HepG2 (cell line): ENCODE measurements around the gene SLC38A9. TPM values are rescaled to one million over a fixed set of nuclear protein-coding genes. Genes with fewer than 3 reads are reported as not detected.

ENCODE experiments used
- CREM ChIP-seq, 2 experiments: sonication (generic) in 1 of 2; formaldehyde crosslinking in 1 of 2; IDR thresholded peaks; 2 replicates each; pipeline versions ENCODE4 v1.4.0 to v1.6.1; 2016 to 2020; ENCODE audit warnings: antibody characterized with exemption in 1 of 2, mild to moderate bottlenecking in 1 of 2, missing genetic modification reagents in 1 of 2
- CTCF ChIP-seq: sonication (generic); formaldehyde crosslinking; IDR thresholded peaks from 2 replicates; pipeline ENCODE4 v1.5.0; 2020; ENCODE audit warnings: mild to moderate bottlenecking, missing genetic modification reagents, moderate library complexity
- FOXP1 ChIP-seq, 2 experiments: fragments of 450-650 bp in 1 of 2; IDR thresholded peaks; 2 replicates each; pipeline ENCODE4 v1.6.1; 2017 to 2018; ENCODE audit warnings: antibody characterized with exemption in 1 of 2
- HCFC1 ChIP-seq: fragments of 150-350 bp; IDR thresholded peaks from 2 replicates; pipeline ENCODE4 v1.6.1; 2014; ENCODE audit warnings: low read depth, low read length
- HIVEP1 ChIP-seq: sonication (generic); formaldehyde crosslinking; IDR thresholded peaks from 2 replicates; pipeline ENCODE4 v1.4.0; 2020; ENCODE audit warnings: mild to moderate bottlenecking, missing genetic modification reagents
- MIXL1 ChIP-seq: IDR thresholded peaks from 2 replicates; pipeline ENCODE4 v1.6.1; 2016
- MTF1 ChIP-seq: sonication (generic); formaldehyde crosslinking; IDR thresholded peaks from 2 replicates; pipeline ENCODE4 v1.5.0; 2020; ENCODE audit warnings: missing genetic modification reagents
- REST ChIP-seq, 2 experiments: IDR thresholded peaks; 2 replicates each; pipeline ENCODE4 v1.6.1; 2011 to 2012; ENCODE audit warnings: low read length in 2 of 2, borderline replicate concordance in 1 of 2, low read depth in 1 of 2, mild to moderate bottlenecking in 1 of 2, moderate library complexity in 1 of 2
- SAFB2 ChIP-seq: sonication (generic); formaldehyde crosslinking; IDR thresholded peaks from 2 replicates; pipeline ENCODE4 v1.5.1; 2020; ENCODE audit warnings: missing genetic modification reagents, low read depth, mild to moderate bottlenecking, borderline replicate concordance
- SRF ChIP-seq: IDR thresholded peaks from 2 replicates; pipeline ENCODE4 v1.6.1; 2011; ENCODE audit warnings: mild to moderate bottlenecking, low read depth, low read length, moderate library complexity
- ZBTB2 ChIP-seq: sonication (generic); formaldehyde crosslinking; IDR thresholded peaks from 2 replicates; pipeline ENCODE4 v1.8.0; 2022; ENCODE audit warnings: low read depth, missing genetic modification reagents
- ZBTB34 ChIP-seq: sonication (generic); formaldehyde crosslinking; IDR thresholded peaks from 2 replicates; pipeline ENCODE4 v1.8.0; 2022; ENCODE audit warnings: mild to moderate bottlenecking, missing genetic modification reagents
- ZBTB7B ChIP-seq: sonication (generic); formaldehyde crosslinking; IDR thresholded peaks from 2 replicates; pipeline ENCODE4 v1.4.0; 2020; ENCODE audit warnings: missing genetic modification reagents
- ZNF253 ChIP-seq: sonication (generic); formaldehyde crosslinking; IDR thresholded peaks from 2 replicates; pipeline ENCODE4 v1.8.0; 2022; ENCODE audit warnings: mild to moderate bottlenecking, missing genetic modification reagents, borderline replicate concordance
- ZNF317 ChIP-seq: sonication (generic); formaldehyde crosslinking; IDR thresholded peaks from 2 replicates; pipeline ENCODE4 v1.5.0; 2020; ENCODE audit warnings: mild to moderate bottlenecking, missing genetic modification reagents
- ZNF383 ChIP-seq: sonication (generic); formaldehyde crosslinking; IDR thresholded peaks from 2 replicates; pipeline ENCODE4 v1.4.0; 2020; ENCODE audit warnings: missing genetic modification reagents, mild to moderate bottlenecking, borderline replicate concordance
- ZNF709 ChIP-seq: sonication (generic); formaldehyde crosslinking; IDR thresholded peaks from 2 replicates; pipeline ENCODE4 v1.5.0; 2020; ENCODE audit warnings: mild to moderate bottlenecking, missing genetic modification reagents
- ZSCAN25 ChIP-seq: sonication (generic); formaldehyde crosslinking; IDR thresholded peaks from 2 replicates; pipeline ENCODE4 v1.8.0; 2022; ENCODE audit warnings: mild to moderate bottlenecking, missing genetic modification reagents
- polyA plus RNA-seq, 8 experiments: library from polyadenylated mRNA; depleted of rRNA in 3 of 8; stranded (reverse) in 7 of 8; unstranded in 1 of 8; fragments of >200 nt; fragmentation: Illumina TruSeq in 4 of 8; extraction: Trizol in 4 of 8; gene quantifications; 2 replicates each; pipeline versions ENCODE4 v1.2.1 to v1.2.3, GENCODE V29; 2011 to 2016; ENCODE audit warnings: low read depth in 4 of 8, missing spikeins in 1 of 8, mixed read lengths in 1 of 8; ENCODE audit not compliant: insufficient read depth in 1 of 8
- total RNA-seq, 5 experiments: library from RNA; depleted of rRNA; stranded (reverse); fragments of >200 nt; fragmentation: Illumina TruSeq; extraction: Trizol; gene quantifications; 2 replicates each; pipeline ENCODE4 v1.2.3, GENCODE V29; 2016; ENCODE audit warnings: low read depth in 1 of 5

Gene SLC38A9
- total and polyA plus RNA-seq, 2 of the 13 experiments (the other 11 are each of a cell fraction or from before 2014, with no cell fraction given) = 19.3 to 36.0 TPM

GRCh38 chr5:55691265-55692105 lies 20.6 kb downstream of the SLC38A9 start (continued):
- TF ChIP-seq CTCF = peak; percentile 65
- no peak for TF ChIP-seq REST (IDR thresholded peaks at IDR 0.05; ENCODE audit: borderline replicate concordance in 1 of 2, low read depth in 1 of 2, low read length in 2 of 2)
- no peak for TF ChIP-seq FOXP1 (IDR thresholded peaks at IDR 0.05)
- peak; percentile 56; the same call in 1 of the 2 replicates for TF ChIP-seq FOXP1 (CRISPR knock-in tag; IDR thresholded peaks at IDR 0.05)
- no peak for TF ChIP-seq MTF1
- TF ChIP-seq SAFB2 = no peak
- no peak for TF ChIP-seq ZBTB7B (CRISPR knock-in tag)
- no peak for TF ChIP-seq ZBTB2 (CRISPR knock-in tag)
- TF ChIP-seq HCFC1 = no peak
- no peak for TF ChIP-seq HIVEP1
- TF ChIP-seq MIXL1 (CRISPR knock-in tag) = peak; percentile 32; the same call in 1 of the 2 replicates
- no peak for TF ChIP-seq ZNF253 (CRISPR knock-in tag)
- no peak for TF ChIP-seq SRF
- TF ChIP-seq ZNF383 (CRISPR knock-in tag) = no peak
- no peak for TF ChIP-seq ZNF317 (CRISPR knock-in tag)
- TF ChIP-seq ZBTB34 = no peak
- TF ChIP-seq ZNF709 (CRISPR knock-in tag) = no peak
- no peak for TF ChIP-seq CREM (IDR thresholded peaks at IDR 0.05)
- no peak for TF ChIP-seq CREM (CRISPR knock-in tag; IDR thresholded peaks at IDR 0.05)
- no peak for TF ChIP-seq ZSCAN25 (CRISPR knock-in tag)
